ENCODE data around the gene CCNE1. TPM values are rescaled to one million over a fixed set of nuclear protein-coding genes. Genes with fewer than 3 reads are reported as not detected.

Gene CCNE1
- total RNA-seq, 1 experiment from 2014 or later, result 40.2 TPM

- Mint-ChIP-seq H3K27me3 (ENCODE audit: low read depth) (no peaks in the 10 kb centered on the region; the same call in 1 of the 2 replicates), H3K27ac (no peak overlapping the region), H3K4me1 (peaks cover 6 to 17% of the 10 kb centered on the region in 2 experiments; a peak in 3 of 4 replicates), H3K36me3 (ENCODE audit: insufficient read depth in 1 of 3, low read depth in 3 of 3) (no peaks in the 10 kb centered on the region), H3K4me3 (no peak overlapping the region; a peak in 1 of 5 replicates), H3K9me3 (no peaks in the 10 kb centered on the region; a peak in 1 of 5 replicates)
- Histone ChIP-seq H3K9me3 (ENCODE audit: control insufficient read depth, low read depth, low read length) (no peaks in the 10 kb centered on the region), H2BK120ac (ENCODE audit: low read depth, low read length, poor library complexity, severe bottlenecking) (no peak overlapping the region), H2BK12ac (ENCODE audit: insufficient read length, low read depth, low read length) (no peak overlapping the region), H3K23ac (ENCODE audit: insufficient read length, low read depth, low read length) (no peak overlapping the region), H2AK5ac (ENCODE audit: insufficient read length, low read length) (no peak overlapping the region), H3K79me1 (ENCODE audit: insufficient read depth, low read depth, low read length, poor library complexity, severe bottlenecking) (no peaks in the 10 kb centered on the region), H3K27me3 (ENCODE audit: insufficient read depth, low read length) (no peaks in the 10 kb centered on the region), H3K18ac (ENCODE audit: insufficient read length, low read depth, low read length) (no peak overlapping the region), H4K5ac (ENCODE audit: insufficient read length, low read depth, low read length) (no peak overlapping the region), H3K79me2 (ENCODE audit: insufficient read depth, low read length) (no peaks in the 10 kb centered on the region), H4K91ac (ENCODE audit: insufficient read length, low read depth, low read length) (no peak overlapping the region), H3K4me2 (ENCODE audit: insufficient read depth, insufficient read length, low read length) (no peak overlapping the region), H2BK5ac (ENCODE audit: insufficient read length, low read length) (no peak overlapping the region), H2AFZ (ENCODE audit: low read length) (no peak overlapping the region), H3K27ac (ENCODE audit: insufficient read length, low read depth, low read length) (no peak overlapping the region), H3K14ac (ENCODE audit: insufficient read depth, low read length) (no peak overlapping the region), H2BK15ac (ENCODE audit: low read depth, low read length) (no peak overlapping the region), H3K56ac (ENCODE audit: insufficient read length, low read depth, low read length) (no peak overlapping the region), H3K4me1 (ENCODE audit: insufficient read depth, low read length) (no peaks in the 10 kb centered on the region), H4K20me1 (ENCODE audit: control insufficient read depth, insufficient read depth, insufficient read length) (no peaks in the 10 kb centered on the region), H3K4ac (ENCODE audit: low read depth, low read length) (no peak overlapping the region), H4K8ac (replicated peaks; ENCODE audit: insufficient read length, low read depth, low read length) (no peak overlapping the region), H3K23me2 (ENCODE audit: insufficient read length, low read depth, low read length, poor library complexity, severe bottlenecking) (no peaks in the 10 kb centered on the region), H3K9ac (ENCODE audit: extremely low read depth, insufficient read length, low read length) (no peak overlapping the region), H3T11ph (ENCODE audit: low read length) (no peak overlapping the region), H2BK20ac (ENCODE audit: low read depth, low read length, poor library complexity, severe bottlenecking) (no peak overlapping the region)
- no peak for DNase-seq
- no peak for TF ChIP-seq CTCF (conservative IDR thresholded peaks at IDR 0.05)
- no CpG with 5 or more reads among the region's 9 CpGs for WGBS (ENCODE audit: extremely low coverage, insufficient read length, low lambda C conversion rate)
Measured at GRCh38 chr19:29798774-29799497, 12.9 kb upstream of the CCNE1 start.

Data from H9 (cell line).